Mucosa of descending colon (tissue), 3 donors: ENCODE measurements around the gene PAM. TPM values are rescaled to one million over a fixed set of nuclear protein-coding genes. Genes with fewer than 3 reads are reported as not detected.
"Not testable (repeated sequence)": the region's sequence is repeated elsewhere in the genome, so short reads cannot be mapped to it uniquely, and the experiment has no call there.

ENCODE experiments used
- ATAC-seq: fragments of 200-7000 bp; cut with Tn5 transposase; one replicate; pipeline ENCODE4 v1.9.1; 2020; ENCODE audit warnings: mild to moderate bottlenecking, moderate library complexity
- DNase-seq, 3 donors: peaks; one replicate each; pipeline ENCODE4 v3.0.0-alpha.2; 2020
- H3K36me3 ChIP-seq: fragments of 200-600 bp; one replicate; pipeline ENCODE4 v1.8.0; 2021; ENCODE audit warnings: low read depth, mild to moderate bottlenecking
- H3K4me1 ChIP-seq: fragments of 200-600 bp; one replicate; pipeline ENCODE4 v1.8.0; 2021; ENCODE audit warnings: low read depth, mild to moderate bottlenecking
- H3K4me3 ChIP-seq: fragments of 200-600 bp; one replicate; pipeline ENCODE4 v1.8.0; 2021; ENCODE audit warnings: mild to moderate bottlenecking
- H3K9me3 ChIP-seq: fragments of 200-600 bp; one replicate; pipeline ENCODE4 v1.8.0; 2021; ENCODE audit warnings: mild to moderate bottlenecking
- intact Hi-C, 2 donors: fragments of 100-400 bp; cut with DNase I in 1 of 2; cut with micrococcal nuclease in 1 of 2; formaldehyde crosslinking; loops; one replicate each; pipeline versions ENCODE4 v1.11.0 to v1.11.1; 2022; cut with DNase I, micrococcal nuclease
- total RNA-seq, 3 donors: library from RNA; stranded (reverse); fragmentation: NEBNext Ultra II Directional in 2 of 3; extraction: Animal tissue kit (Norgen Biotek cat#: 25700) in 2 of 3; gene quantifications; one replicate each; pipeline versions ENCODE4 v1.2.1 to v1.2.4, GENCODE V29; 2021 to 2023
- TF ChIP-seq, protein P1 (sequence below): fragments of 200-600 bp; IDR thresholded peaks from one replicate; pipeline ENCODE4 v1.8.0; 2022; ENCODE audit warnings: antibody characterized with exemption, mild to moderate bottlenecking
- donor health status: DM: no; HTN: no; CAD: no; lungs with moderate emphysema.
- donor health status: DM: no; HTN: no; CAD: no.
- donor health status: DM: no; HTN: yes; CAD: no.

Gene PAM
- total RNA-seq, 3 donors from 2014 or later: 59.7 to 164 (median 64.4) TPM

DNA sequence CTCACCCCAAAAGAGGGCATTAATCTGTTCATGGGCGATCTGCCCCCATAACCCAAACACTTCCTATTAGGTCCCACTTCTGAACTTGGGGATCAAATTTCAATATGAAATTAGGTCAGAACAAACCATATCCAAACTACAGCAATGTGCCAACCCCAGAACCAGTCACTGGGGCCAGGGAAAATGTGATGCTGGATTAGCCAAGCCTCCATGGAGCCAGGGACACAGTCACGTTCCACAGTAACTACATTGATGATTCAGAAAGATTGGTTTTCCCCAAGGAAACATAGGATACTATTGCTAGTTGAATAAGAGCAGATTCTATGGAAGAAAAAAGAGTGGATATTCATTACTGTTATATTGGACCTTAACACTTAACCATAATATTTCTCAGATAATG, 280.6 kb downstream of the PAM start:
- Histone ChIP-seq H3K4me1 (no peaks in the 10 kb centered on the region), H3K4me3 (no peak overlapping the region), H3K36me3 (no peaks in the 10 kb centered on the region), H3K9me3 (peaks cover 2% of the 10 kb centered on the region)
- ATAC-seq (no peak), DNase-seq (no peak)
- intact Hi-C loops: loop anchor here in 1 of 2 donors (10.0 kb wide), 1 partner anchor 451 kb away; no protein-coding TSS in a partner anchor
- TF ChIP-seq, protein P1, sequence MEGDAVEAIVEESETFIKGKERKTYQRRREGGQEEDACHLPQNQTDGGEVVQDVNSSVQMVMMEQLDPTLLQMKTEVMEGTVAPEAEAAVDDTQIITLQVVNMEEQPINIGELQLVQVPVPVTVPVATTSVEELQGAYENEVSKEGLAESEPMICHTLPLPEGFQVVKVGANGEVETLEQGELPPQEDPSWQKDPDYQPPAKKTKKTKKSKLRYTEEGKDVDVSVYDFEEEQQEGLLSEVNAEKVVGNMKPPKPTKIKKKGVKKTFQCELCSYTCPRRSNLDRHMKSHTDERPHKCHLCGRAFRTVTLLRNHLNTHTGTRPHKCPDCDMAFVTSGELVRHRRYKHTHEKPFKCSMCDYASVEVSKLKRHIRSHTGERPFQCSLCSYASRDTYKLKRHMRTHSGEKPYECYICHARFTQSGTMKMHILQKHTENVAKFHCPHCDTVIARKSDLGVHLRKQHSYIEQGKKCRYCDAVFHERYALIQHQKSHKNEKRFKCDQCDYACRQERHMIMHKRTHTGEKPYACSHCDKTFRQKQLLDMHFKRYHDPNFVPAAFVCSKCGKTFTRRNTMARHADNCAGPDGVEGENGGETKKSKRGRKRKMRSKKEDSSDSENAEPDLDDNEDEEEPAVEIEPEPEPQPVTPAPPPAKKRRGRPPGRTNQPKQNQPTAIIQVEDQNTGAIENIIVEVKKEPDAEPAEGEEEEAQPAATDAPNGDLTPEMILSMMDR: no peak

DNA sequence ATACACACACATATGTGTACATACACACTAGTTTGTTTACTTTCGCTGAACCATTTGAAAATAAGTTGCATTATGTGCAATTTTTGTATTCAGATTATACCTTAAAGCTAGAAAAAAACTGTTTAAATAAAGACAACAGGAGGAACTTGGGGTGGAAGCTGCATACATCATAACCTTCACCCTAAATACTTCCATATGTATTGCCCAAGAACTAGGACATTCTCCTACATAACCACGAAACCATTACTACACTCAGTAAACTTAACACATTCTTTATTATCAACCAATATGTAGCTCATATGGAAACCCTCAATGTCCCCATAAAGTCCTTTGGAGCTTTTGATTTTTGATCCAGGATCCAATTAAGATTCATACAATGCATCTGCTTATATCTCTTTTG, 281.5 kb downstream of the PAM start:
- intact Hi-C loops: loop anchor here in 1 of 2 donors (10.0 kb wide), 1 partner anchor 452 kb away; no protein-coding TSS in a partner anchor
- Histone ChIP-seq H3K4me3 (no peak overlapping the region), H3K9me3 (peaks cover 2% of the 10 kb centered on the region), H3K4me1 (no peaks in the 10 kb centered on the region), H3K36me3 (no peaks in the 10 kb centered on the region)
- no peak for DNase-seq
- TF ChIP-seq, protein P1: no peak
- ATAC-seq: no peak

DNA sequence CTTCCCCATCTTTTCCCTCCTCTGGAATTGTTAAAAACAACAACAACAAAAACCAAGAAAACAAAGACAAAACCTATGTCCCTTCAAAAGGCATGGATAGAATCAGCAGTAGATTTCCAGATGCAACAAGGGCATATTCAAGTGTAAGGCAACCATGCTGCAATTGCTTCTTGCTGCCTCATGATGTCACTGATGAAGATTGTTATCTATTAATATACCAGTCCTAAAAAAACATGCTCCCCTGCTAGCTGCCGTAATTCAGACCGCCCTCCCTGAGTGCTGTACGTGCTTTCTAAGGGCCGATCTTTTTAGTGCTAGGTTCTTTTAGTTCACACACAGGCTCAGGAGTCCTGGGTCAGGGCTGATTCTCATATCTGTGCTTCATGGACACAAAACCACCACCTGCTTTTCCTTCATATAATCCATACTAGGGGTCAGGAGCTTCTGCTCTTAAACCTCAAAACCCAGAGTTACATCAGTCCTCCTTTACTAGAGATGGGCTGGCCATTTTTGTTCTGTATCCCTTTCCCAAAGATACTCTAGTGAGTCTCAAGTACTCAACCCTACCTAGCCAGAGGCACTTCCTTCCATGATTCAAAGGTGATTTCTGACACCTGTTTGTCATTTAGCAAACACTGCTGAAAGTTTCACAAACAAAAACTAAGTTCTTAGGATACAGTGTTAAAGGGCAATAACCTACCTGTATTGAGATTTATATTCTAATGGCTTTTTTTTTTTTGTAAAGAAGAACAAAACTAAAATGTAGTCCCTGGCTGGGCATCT, 282.8 kb downstream of the PAM start:
- ATAC-seq (no peak), DNase-seq (no peak)
- no peaks in the 10 kb centered on the region for H3K36me3 ChIP-seq
- intact Hi-C loops: loop anchor here in 1 of 2 donors (10.0 kb wide), 1 partner anchor 453 kb away; no protein-coding TSS in a partner anchor
- TF ChIP-seq, protein P1: no peak
- no peaks in the 10 kb centered on the region for H3K4me1 ChIP-seq
- no peak overlapping the region for H3K4me3 ChIP-seq
- H3K9me3 ChIP-seq: peaks cover 2% of the 10 kb centered on the region

DNA sequence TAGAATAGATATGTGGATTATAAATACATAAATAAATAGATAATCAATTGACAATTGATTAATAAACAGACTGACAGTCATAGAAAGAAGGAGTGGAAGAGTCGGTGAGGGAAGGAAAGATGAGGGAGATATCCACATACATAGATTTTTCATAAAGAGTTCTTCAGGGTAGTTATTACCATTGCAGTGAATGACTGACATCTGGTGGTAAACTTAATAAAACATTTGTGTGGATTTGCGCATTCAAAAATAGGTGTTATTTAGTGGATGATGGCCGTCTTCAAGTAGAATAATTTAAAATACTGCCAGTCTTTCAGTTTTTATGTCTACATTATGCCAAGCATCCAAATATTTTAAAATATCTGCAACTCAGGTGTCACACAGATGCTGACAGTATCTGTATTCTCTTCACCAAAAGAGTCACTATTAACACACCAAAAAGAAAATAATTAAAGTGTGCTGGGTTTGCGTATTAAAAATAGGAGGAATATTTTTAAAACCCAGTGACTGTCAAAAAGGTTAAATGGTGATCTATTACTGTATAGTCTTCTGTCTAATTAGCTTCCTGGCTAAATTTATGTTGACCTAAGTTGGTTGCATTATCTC, 286.1 kb downstream of the PAM start:
- Histone ChIP-seq H3K36me3 (no peaks in the 10 kb centered on the region), H3K4me3 (no peak overlapping the region), H3K4me1 (no peaks in the 10 kb centered on the region), H3K9me3 (no peaks in the 10 kb centered on the region)
- DNase-seq: no peak
- TF ChIP-seq, protein P1: no peak
- intact Hi-C loops: no loop called here
- ATAC-seq: no peak

DNA sequence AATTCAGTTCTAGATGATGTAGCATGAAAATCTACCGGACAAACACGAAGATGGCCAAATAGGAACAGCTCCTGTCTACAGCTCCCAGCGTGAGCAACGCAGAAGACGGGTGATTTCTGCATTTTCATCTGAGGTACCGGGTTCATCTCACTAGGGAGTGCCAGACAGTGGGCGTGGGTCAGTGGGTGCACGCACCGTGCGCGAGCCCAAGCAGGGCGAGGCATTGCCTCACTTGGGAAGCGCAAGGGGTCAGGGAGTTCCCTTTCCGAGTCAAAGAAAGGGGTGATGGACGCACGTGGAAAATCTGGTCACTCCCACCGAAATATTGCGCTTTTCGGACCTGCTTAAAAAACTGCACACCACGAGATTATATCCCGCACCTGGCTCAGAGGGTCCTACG, 291.6 kb downstream of the PAM start:
- ATAC-seq, DNase-seq, H3K4me3 ChIP-seq, H3K36me3 ChIP-seq, H3K4me1 ChIP-seq, H3K9me3 ChIP-seq, intact Hi-C loops: not testable (repeated sequence)
